ENCODE results near the gene GPSM1.

The GPSM1 gene

DNA sequence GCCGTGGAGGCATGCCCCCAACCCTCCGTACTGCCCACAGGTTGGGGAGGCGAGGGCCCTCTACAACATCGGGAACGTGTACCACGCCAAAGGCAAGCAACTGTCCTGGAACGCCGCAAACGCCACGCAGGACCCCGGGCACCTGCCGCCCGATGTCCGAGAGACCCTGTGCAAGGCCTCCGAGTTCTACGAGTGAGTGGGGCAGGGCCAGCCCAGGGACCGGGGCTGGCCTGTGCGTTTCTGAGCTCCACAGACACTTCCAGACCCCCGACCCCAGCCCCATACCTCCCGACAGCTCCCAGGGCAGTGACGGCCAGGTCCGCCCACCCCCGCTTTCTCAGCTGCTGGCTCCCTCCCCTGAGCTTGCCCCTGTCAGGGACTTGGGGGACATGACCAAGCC, 9.5 kb downstream of the GPSM1 start:
- H3K36me3 ChIP-seq (ENCODE audit: insufficient read depth, low read length), result no peaks in the 10 kb centered on the region
- TF ChIP-seq EZH2phosphoT487 (IDR thresholded peaks at IDR 0.05; ENCODE audit: borderline replicate concordance), result no peak
- TF ChIP-seq, protein P1, sequence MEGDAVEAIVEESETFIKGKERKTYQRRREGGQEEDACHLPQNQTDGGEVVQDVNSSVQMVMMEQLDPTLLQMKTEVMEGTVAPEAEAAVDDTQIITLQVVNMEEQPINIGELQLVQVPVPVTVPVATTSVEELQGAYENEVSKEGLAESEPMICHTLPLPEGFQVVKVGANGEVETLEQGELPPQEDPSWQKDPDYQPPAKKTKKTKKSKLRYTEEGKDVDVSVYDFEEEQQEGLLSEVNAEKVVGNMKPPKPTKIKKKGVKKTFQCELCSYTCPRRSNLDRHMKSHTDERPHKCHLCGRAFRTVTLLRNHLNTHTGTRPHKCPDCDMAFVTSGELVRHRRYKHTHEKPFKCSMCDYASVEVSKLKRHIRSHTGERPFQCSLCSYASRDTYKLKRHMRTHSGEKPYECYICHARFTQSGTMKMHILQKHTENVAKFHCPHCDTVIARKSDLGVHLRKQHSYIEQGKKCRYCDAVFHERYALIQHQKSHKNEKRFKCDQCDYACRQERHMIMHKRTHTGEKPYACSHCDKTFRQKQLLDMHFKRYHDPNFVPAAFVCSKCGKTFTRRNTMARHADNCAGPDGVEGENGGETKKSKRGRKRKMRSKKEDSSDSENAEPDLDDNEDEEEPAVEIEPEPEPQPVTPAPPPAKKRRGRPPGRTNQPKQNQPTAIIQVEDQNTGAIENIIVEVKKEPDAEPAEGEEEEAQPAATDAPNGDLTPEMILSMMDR (conservative IDR thresholded peaks at IDR 0.05; ENCODE audit: low read length), result no peak

DNA sequence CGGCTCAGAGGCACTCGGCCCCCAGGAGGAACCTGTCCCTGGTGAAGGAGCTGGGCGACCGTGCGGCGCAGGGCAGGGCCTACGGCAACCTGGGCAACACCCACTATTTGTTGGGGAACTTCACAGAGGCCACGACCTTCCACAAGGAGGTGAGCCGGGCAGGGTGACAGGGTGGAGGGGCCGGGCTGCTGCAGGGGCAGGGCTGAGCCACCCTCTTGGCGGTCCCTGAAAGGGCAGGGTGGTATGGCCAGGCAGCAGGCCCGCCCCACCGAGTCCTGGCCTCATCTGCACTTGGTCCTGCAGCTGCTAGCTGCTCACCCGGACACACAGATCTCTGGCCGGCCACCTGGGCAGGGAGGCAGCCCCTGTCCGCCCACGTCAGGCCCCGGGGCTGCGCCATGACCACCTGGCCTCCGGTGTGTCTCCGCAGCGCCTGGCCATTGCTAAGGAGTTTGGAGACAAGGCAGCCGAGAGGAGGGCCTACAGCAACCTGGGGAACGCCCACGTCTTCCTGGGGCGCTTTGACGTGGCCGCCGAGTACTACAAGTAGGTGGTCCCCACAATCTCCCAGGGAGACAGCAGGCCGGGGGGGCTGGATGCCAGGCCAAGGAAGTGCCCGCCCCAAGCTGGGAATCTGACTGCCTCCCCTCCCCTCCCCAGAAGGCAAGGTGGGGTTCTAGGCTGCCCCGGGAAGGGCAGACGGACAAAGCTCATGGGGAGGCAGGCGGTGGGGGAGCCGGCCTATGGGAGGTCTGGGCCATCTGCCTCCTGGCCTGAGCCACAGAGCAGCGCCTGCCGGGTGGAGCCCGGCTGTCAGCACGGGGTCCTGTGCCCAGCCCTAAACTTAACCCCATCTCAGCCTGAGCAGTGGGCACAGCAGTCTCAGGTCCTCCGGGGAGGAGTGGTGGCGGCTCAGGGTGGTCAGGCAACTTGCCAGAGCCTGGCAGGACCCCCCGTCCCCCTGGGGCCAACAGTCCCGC, 10.4 kb downstream of the GPSM1 start:
- Histone ChIP-seq H3K27me3 (ENCODE audit: insufficient read depth, low read length, poor library complexity, severe bottlenecking) (no peaks in the 10 kb centered on the region), H3F3A (ENCODE audit: low read depth) (no peaks in the 10 kb centered on the region), H3K4me1 (ENCODE audit: insufficient read depth, low read length, poor library complexity, severe bottlenecking) (no peaks in the 10 kb centered on the region), H3K9ac (ENCODE audit: low read depth, low read length, poor library complexity, severe bottlenecking) (no peak overlapping the region), H3K36me3 (ENCODE audit: insufficient read depth, low read length) (no peaks in the 10 kb centered on the region), H3K79me2 (ENCODE audit: insufficient read depth, low read length) (no peaks in the 10 kb centered on the region), H3K9me3 (ENCODE audit: insufficient read depth, low read depth, low read length) (no peaks in the 10 kb centered on the region), H2AFZ (ENCODE audit: low read length) (no peak overlapping the region), H3K9me2 (replicated peaks; ENCODE audit: low read depth, low read length) (no peaks in the 10 kb centered on the region), H3K4me2 (ENCODE audit: low read depth, low read length, poor library complexity, severe bottlenecking) (no peak overlapping the region), H3K4me3 (ENCODE audit: low read length, poor library complexity, severe bottlenecking) (no peak overlapping the region), H4K20me1 (ENCODE audit: insufficient read depth, low read length, poor library complexity, severe bottlenecking) (no peaks in the 10 kb centered on the region)
- TF ChIP-seq, protein P1 (conservative IDR thresholded peaks at IDR 0.05; ENCODE audit: low read length), result no peak
- no peak for TF ChIP-seq EZH2phosphoT487 (IDR thresholded peaks at IDR 0.05; ENCODE audit: borderline replicate concordance)

More for the DNA sequence above, 9.5 kb downstream of the GPSM1 start:
- Histone ChIP-seq H3K4me1 (ENCODE audit: insufficient read depth, low read length, poor library complexity, severe bottlenecking) (no peaks in the 10 kb centered on the region), H3K79me2 (ENCODE audit: insufficient read depth, low read length) (no peaks in the 10 kb centered on the region), H3K4me2 (ENCODE audit: low read depth, low read length, poor library complexity, severe bottlenecking) (no peak overlapping the region), H4K20me1 (ENCODE audit: insufficient read depth, low read length, poor library complexity, severe bottlenecking) (no peaks in the 10 kb centered on the region), H3K9ac (ENCODE audit: low read depth, low read length, poor library complexity, severe bottlenecking) (no peak overlapping the region), H3K9me3 (ENCODE audit: insufficient read depth, low read depth, low read length) (no peaks in the 10 kb centered on the region), H3K4me3 (ENCODE audit: low read length, poor library complexity, severe bottlenecking) (no peak overlapping the region), H2AFZ (ENCODE audit: low read length) (no peak overlapping the region), H3K27me3 (ENCODE audit: insufficient read depth, low read length, poor library complexity, severe bottlenecking) (no peaks in the 10 kb centered on the region), H3F3A (ENCODE audit: low read depth) (no peaks in the 10 kb centered on the region), H3K9me2 (replicated peaks; ENCODE audit: low read depth, low read length) (no peaks in the 10 kb centered on the region)

DNA sequence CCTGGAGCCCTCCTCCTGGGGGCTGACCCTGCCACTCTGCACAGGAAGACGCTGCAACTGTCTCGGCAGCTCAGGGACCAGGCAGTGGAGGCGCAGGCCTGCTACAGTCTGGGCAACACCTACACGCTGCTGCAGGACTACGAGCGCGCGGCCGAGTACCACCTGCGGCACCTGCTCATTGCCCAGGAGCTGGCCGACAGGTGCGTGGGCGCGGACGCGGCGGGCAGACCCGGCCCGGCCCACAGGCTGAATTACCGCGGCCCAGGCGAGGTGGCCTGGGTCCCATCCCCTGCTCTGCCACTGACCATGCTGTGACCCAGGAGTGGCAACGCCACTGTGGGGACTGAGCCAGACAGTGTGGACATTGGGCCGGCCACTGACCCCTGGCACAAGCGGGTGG, 11.2 kb downstream of the GPSM1 start:
- Histone ChIP-seq H3K4me1 (ENCODE audit: insufficient read depth, low read length, poor library complexity, severe bottlenecking) (no peaks in the 10 kb centered on the region), H3F3A (ENCODE audit: low read depth) (no peaks in the 10 kb centered on the region), H3K36me3 (ENCODE audit: insufficient read depth, low read length) (no peaks in the 10 kb centered on the region), H3K27me3 (ENCODE audit: insufficient read depth, low read length, poor library complexity, severe bottlenecking) (no peaks in the 10 kb centered on the region), H3K4me3 (ENCODE audit: low read length, poor library complexity, severe bottlenecking) (no peak overlapping the region), H2AFZ (ENCODE audit: low read length) (no peak overlapping the region), H4K20me1 (ENCODE audit: insufficient read depth, low read length, poor library complexity, severe bottlenecking) (no peaks in the 10 kb centered on the region), H3K79me2 (ENCODE audit: insufficient read depth, low read length) (no peaks in the 10 kb centered on the region), H3K9me2 (replicated peaks; ENCODE audit: low read depth, low read length) (no peaks in the 10 kb centered on the region), H3K9ac (ENCODE audit: low read depth, low read length, poor library complexity, severe bottlenecking) (no peak overlapping the region), H3K4me2 (ENCODE audit: low read depth, low read length, poor library complexity, severe bottlenecking) (no peak overlapping the region), H3K9me3 (ENCODE audit: insufficient read depth, low read depth, low read length) (no peaks in the 10 kb centered on the region)
- TF ChIP-seq, protein P1 (conservative IDR thresholded peaks at IDR 0.05; ENCODE audit: low read length), result no peak
- TF ChIP-seq EZH2phosphoT487 (IDR thresholded peaks at IDR 0.05; ENCODE audit: borderline replicate concordance), result no peak
